Uterine smooth muscle cell (primary cell): ENCODE measurements around the gene CIAO1. TPM values are rescaled to one million over a fixed set of nuclear protein-coding genes. Genes with fewer than 3 reads are reported as not detected.

Experiments
- total RNA-seq: library from RNA; depleted of rRNA; stranded (reverse); fragments of >200 nt; gene quantifications from 2 replicates; pipeline ENCODE4 v1.2.3, GENCODE V29; 2014

Gene CIAO1
- total RNA-seq = 82.6 and 87.7 TPM in 2 replicates

GRCh38 chr2:96265840-96266679 is at the start of gene CIAO1, which contains the start of gene TMEM127:
Gene CIAO1, plus strand, starts transcription at chr2:96266225. Its CDS starts 126 bp downstream, at chr2:96266351.
Gene TMEM127, minus strand, starts transcription at chr2:96265997. Its CDS starts 616 bp downstream, at chr2:96265381.

GRCh38 chr2:96305091-96305978 is 39.3 kb downstream of the CIAO1 start, which contains the start of gene SNRNP200:
Gene SNRNP200, minus strand, starts transcription at chr2:96305546. Its CDS starts 109 bp downstream, at chr2:96305437.

Other genes with a start within 250 kb of the CIAO1 start
- 8.1 and 13.7 TPM in 2 replicates for gene GPAT2, start 231.3 kb upstream of the CIAO1 start, total RNA-seq
- under 0.01 TPM in 1 of 2 replicates, not detected in the other for gene ADRA2B, start 149.7 kb upstream of the CIAO1 start, total RNA-seq
- gene ASTL, start 127.7 kb upstream of the CIAO1 start, total RNA-seq = not detected in 2 replicates
- gene DUSP2, start 120.8 kb upstream of the CIAO1 start, total RNA-seq = 1.7 and 2.3 TPM in 2 replicates
- gene STARD7, start 57.4 kb upstream of the CIAO1 start, total RNA-seq = 119 and 160 TPM in 2 replicates
- 11.8 and 16.7 TPM in 2 replicates for gene TMEM127, start 228 bp upstream of the CIAO1 start, total RNA-seq
- gene SNRNP200, start 39.3 kb downstream of the CIAO1 start, total RNA-seq = 49.4 and 65.4 TPM in 2 replicates
- 5.1 and 5.9 TPM in 2 replicates for gene ITPRIPL1, start 59.1 kb downstream of the CIAO1 start, total RNA-seq
- gene NCAPH, start 69.5 kb downstream of the CIAO1 start, total RNA-seq = 8.4 and 45.2 TPM in 2 replicates
- gene NEURL3, start 239.1 kb downstream of the CIAO1 start, total RNA-seq = 0.11 TPM in 1 of 2 replicates, not detected in the other